PC-3 (cell line): ENCODE results near the gene CRELD2. TPM values are rescaled to one million over a fixed set of nuclear protein-coding genes. Genes with fewer than 3 reads are reported as not detected.

Experiments
- ATAC-seq: fragments of 200-7000 bp; cut with Tn5 transposase; 2 replicates; pipeline ENCODE4 v1.9.1; 2020; ENCODE audit warnings: mild to moderate bottlenecking, moderate library complexity
- BruUV-seq: library from RNA; stranded (reverse); fragments of 400-500 nt; replicated peaks from 2 replicates; lab custom pipeline; 2021; lab: Mats Ljungman, UMichigan
- CTCF ChIA-PET: fragments of 300-600 bp; sonication (Branson Sonifier 250); formaldehyde crosslinking; loops from one replicate; lab custom pipeline; 2022; ENCODE audit warnings: antibody characterized with exemption; lab: Charles Lee
- POLR2A ChIA-PET: fragments of 300-600 bp; sonication (Branson Sonifier 250); formaldehyde crosslinking; loops from one replicate; lab custom pipeline; 2022; ENCODE audit warnings: antibody characterized with exemption; ENCODE audit not compliant: unreplicated experiment; lab: Charles Lee
- DNase-seq: peaks from one replicate; pipeline ENCODE4 v3.0.0-alpha.2; 2015
- H2AFZ ChIP-seq: fragments of 300-600 bp; sonication (generic); 2 replicates; pipeline ENCODE4 v1.6.0; 2016; ENCODE audit warnings: antibody characterized with exemption, low read length
- H3F3A ChIP-seq: fragments of 300-600 bp; sonication (generic); one replicate; pipeline ENCODE4 v1.6.0; 2017; ENCODE audit warnings: antibody characterized with exemption, low read length, control low read depth, mild to moderate bottlenecking; ENCODE audit not compliant: unreplicated experiment
- H3K27ac ChIP-seq: fragments of 300-600 bp; sonication (generic); 2 replicates; pipeline ENCODE4 v1.5.1; 2016; ENCODE audit warnings: mild to moderate bottlenecking, low read length
- H3K27me3 ChIP-seq: fragments of 300-600 bp; sonication (generic); 2 replicates; pipeline ENCODE4 v1.6.1; 2016; ENCODE audit warnings: low read length, mixed read lengths
- H3K36me3 ChIP-seq: fragments of 300-600 bp; sonication (generic); 2 replicates; pipeline ENCODE4 v1.6.1; 2016; ENCODE audit warnings: low read depth, mixed run types, low read length, mixed read lengths
- H3K4me1 ChIP-seq: fragments of 300-600 bp; sonication (generic); 2 replicates; pipeline ENCODE4 v1.5.1; 2016; ENCODE audit warnings: low read length; ENCODE audit not compliant: insufficient read depth
- H3K4me2 ChIP-seq: fragments of 300-600 bp; sonication (generic); 2 replicates; pipeline ENCODE4 v1.6.0; 2016; ENCODE audit warnings: low read length
- H3K4me3 ChIP-seq: fragments of 300-600 bp; sonication (generic); 2 replicates; pipeline ENCODE4 v1.5.1; 2016; ENCODE audit warnings: mild to moderate bottlenecking, low read length, mixed read lengths
- H3K79me2 ChIP-seq: fragments of 300-600 bp; sonication (generic); 2 replicates; pipeline ENCODE4 v1.6.1; 2017; ENCODE audit warnings: low read length, mixed read lengths
- H3K9ac ChIP-seq: fragments of 300-600 bp; sonication (generic); 2 replicates; pipeline ENCODE4 v1.6.0; 2016; ENCODE audit warnings: mild to moderate bottlenecking, low read length
- H3K9me2 ChIP-seq: fragments of 300-600 bp; sonication (generic); replicated peaks from 2 replicates; pipeline ENCODE4 v1.6.1; 2016; ENCODE audit warnings: mixed run types, low read length, mixed read lengths
- H3K9me3 ChIP-seq: fragments of 300-600 bp; sonication (generic); 2 replicates; pipeline ENCODE4 v1.6.1; 2016; ENCODE audit warnings: low read length, mixed read lengths
- H4K20me1 ChIP-seq: fragments of 300-600 bp; sonication (generic); 2 replicates; pipeline ENCODE4 v1.6.1; 2016; ENCODE audit warnings: low read length, mixed read lengths
- CTCF ChIP-seq: fragments of 300-600 bp; sonication (generic); conservative IDR thresholded peaks from 2 replicates; pipeline ENCODE4 v1.5.1; 2017; ENCODE audit warnings: antibody characterized with exemption, low read depth, mild to moderate bottlenecking, low read length
- EZH2 ChIP-seq: fragments of 300-600 bp; sonication (generic); IDR thresholded peaks from one replicate; pipeline ENCODE4 v1.6.1; 2017; ENCODE audit warnings: antibody characterized with exemption, mild to moderate bottlenecking, low read length; ENCODE audit not compliant: unreplicated experiment
- EZH2phosphoT487 ChIP-seq: fragments of 300-600 bp; sonication (generic); IDR thresholded peaks from 2 replicates; pipeline ENCODE4 v1.6.1; 2018; ENCODE audit warnings: mild to moderate bottlenecking, antibody characterized with exemption, low read length, borderline replicate concordance
- intact Hi-C: fragments of 100-400 bp; cut with micrococcal nuclease; formaldehyde crosslinking; loops from 2 replicates; pipeline ENCODE4 v1.9.0; 2023
- total RNA-seq: library from RNA; depleted of rRNA; stranded (reverse); fragments of >200 nt; gene quantifications from 2 replicates; pipeline ENCODE4 v1.2.3, GENCODE V29; 2014

Gene CRELD2
- total RNA-seq, 1 experiment from 2014 or later, result 71.3 TPM

GRCh38 chr22:49884075-49884474, 34.4 kb upstream of the CRELD2 start:
- no peaks in the 10 kb centered on the region for H3F3A ChIP-seq
- no peak for DNase-seq
- no peak overlapping the region for H3K4me2 ChIP-seq
- H3K9ac ChIP-seq, result no peak overlapping the region
- peaks cover 25% of the 10 kb centered on the region for H3K79me2 ChIP-seq
- no peak for ATAC-seq
- CTCF ChIA-PET, result no interaction called here
- intact Hi-C loops, result no loop called here
- TF ChIP-seq CTCF (no peak), EZH2 (no peak), EZH2phosphoT487 (no peak)
- no peaks in the 10 kb centered on the region for H3K9me3 ChIP-seq
- H3K27ac ChIP-seq, result no peak overlapping the region
- H3K9me2 ChIP-seq, result no peaks in the 10 kb centered on the region
- no peaks in the 10 kb centered on the region for H4K20me1 ChIP-seq
- BruUV-seq, result no TSS peak
- H3K4me1 ChIP-seq, result no peaks in the 10 kb centered on the region
- POLR2A ChIA-PET, result no interaction called here
- no peak overlapping the region for H2AFZ ChIP-seq
- H3K36me3 ChIP-seq, result no peaks in the 10 kb centered on the region; the same call in none of the 2 replicates
- H3K4me3 ChIP-seq, result no peak overlapping the region
- H3K27me3 ChIP-seq, result no peaks in the 10 kb centered on the region

GRCh38 chr22:49884503-49885260, 33.8 kb upstream of the CRELD2 start:
- Histone ChIP-seq H3K4me1 (no peaks in the 10 kb centered on the region), H3K79me2 (peaks cover 25% of the 10 kb centered on the region), H3K4me2 (no peak overlapping the region), H3K36me3 (no peaks in the 10 kb centered on the region; the same call in none of the 2 replicates), H3K4me3 (no peak overlapping the region), H3K9ac (no peak overlapping the region), H3F3A (no peaks in the 10 kb centered on the region), H3K27me3 (no peaks in the 10 kb centered on the region), H3K9me3 (no peaks in the 10 kb centered on the region), H4K20me1 (no peaks in the 10 kb centered on the region), H3K27ac (no peak overlapping the region), H2AFZ (no peak overlapping the region), H3K9me2 (no peaks in the 10 kb centered on the region)
- BruUV-seq, result no TSS peak
- ATAC-seq (no peak), DNase-seq (no peak)
- TF ChIP-seq EZH2 (no peak), CTCF (no peak), EZH2phosphoT487 (no peak)
- ChIA-PET CTCF (no interaction called here), POLR2A (no interaction called here)
- intact Hi-C loops, result no loop called here

GRCh38 chr22:49885281-49885680, 33.2 kb upstream of the CRELD2 start:
- Histone ChIP-seq H3K4me2 (no peak overlapping the region), H3K4me1 (no peaks in the 10 kb centered on the region), H4K20me1 (no peaks in the 10 kb centered on the region), H3K79me2 (peaks cover 23% of the 10 kb centered on the region), H2AFZ (no peak overlapping the region), H3K27me3 (no peaks in the 10 kb centered on the region), H3K36me3 (no peaks in the 10 kb centered on the region; the same call in none of the 2 replicates), H3K9me2 (no peaks in the 10 kb centered on the region), H3K4me3 (no peak overlapping the region), H3K9me3 (no peaks in the 10 kb centered on the region), H3F3A (no peaks in the 10 kb centered on the region), H3K9ac (no peak overlapping the region), H3K27ac (no peak overlapping the region)
- DNase-seq (no peak), ATAC-seq (no peak)
- ChIA-PET POLR2A (no interaction called here), CTCF (no interaction called here)
- no TSS peak for BruUV-seq
- intact Hi-C loops, result no loop called here
- TF ChIP-seq EZH2phosphoT487, result no peak
